Prostate gland (tissue), 2 donors: Measurements from ENCODE around the gene AMOTL2. TPM values are rescaled to one million over a fixed set of nuclear protein-coding genes. Genes with fewer than 3 reads are reported as not detected.

ENCODE experiments used
- DNase-seq: peaks from one replicate; pipeline ENCODE4 v3.0.0-alpha.2; 2019; ENCODE audit warnings: low spot score
- H3K27ac ChIP-seq, 2 donors: fragments of 200-600 bp; sonication (generic); 2 replicates each; pipeline ENCODE4 v1.5.1; 2017 to 2019
- H3K27me3 ChIP-seq: fragments of 200-600 bp; sonication (generic); replicated peaks from 2 replicates; pipeline ENCODE4 v1.5.1; 2019; ENCODE audit not compliant: insufficient read depth
- H3K36me3 ChIP-seq, 2 donors: fragments of 200-600 bp; sonication (generic); 1 replicate in 1 of 2; 2 replicates in 1 of 2; pipeline versions ENCODE4 v1.5.1 to v1.8.1; 2017 to 2019
- H3K4me1 ChIP-seq: fragments of 200-600 bp; sonication (generic); replicated peaks from 2 replicates; pipeline ENCODE4 v1.5.1; 2019
- H3K4me3 ChIP-seq, 2 donors: fragments of 200-600 bp; sonication (generic); 2 replicates each; pipeline ENCODE4 v1.5.1; 2017 to 2019
- H3K9me3 ChIP-seq: fragments of 200-600 bp; sonication (generic); 2 replicates; pipeline ENCODE4 v1.5.1; 2017
- CTCF ChIP-seq, 4 experiments: fragments of 200-600 bp in 2 of 4; fragments of 450-650 bp in 2 of 4; sonication (generic) in 2 of 4; IDR thresholded peaks; 1 replicate in 3 of 4; 2 replicates in 1 of 4; pipeline ENCODE4 v1.5.1; 2016 to 2019; ENCODE audit warnings: antibody characterized with exemption in 4 of 4, mild to moderate bottlenecking in 2 of 4, moderate library complexity in 2 of 4
- POLR2A ChIP-seq: fragments of 450-650 bp; IDR thresholded peaks from one replicate; pipeline ENCODE4 v1.6.1; 2016; ENCODE audit warnings: antibody characterized with exemption, mild to moderate bottlenecking
- POLR2AphosphoS5 ChIP-seq: sonication (generic); formaldehyde crosslinking; IDR thresholded peaks from one replicate; pipeline ENCODE4 v1.6.1; 2017; ENCODE audit warnings: antibody characterized with exemption
- WGBS: methylation state at CpG from one replicate; pipeline ENCODE4 v1.1.5; 2018; 5-methylcytosine and 5-hydroxymethylcytosine counted together
- intact Hi-C: fragments of 100-400 bp; cut with DNase I; formaldehyde crosslinking; loops from one replicate; pipeline ENCODE4 v1.14.2; 2022
- total RNA-seq, 2 donors: library from RNA; depleted of rRNA; stranded (reverse); fragments of >200 nt; gene quantifications; one replicate each; pipeline ENCODE4 v1.1.0, GENCODE V29; 2016

Gene AMOTL2
- total RNA-seq, 2 donors from 2014 or later: 86.1 to 92.8 TPM

GRCh38 chr3:134337071-134337482 lies 37.2 kb downstream of the AMOTL2 start:
- DNase-seq: no peak
- H3K27ac ChIP-seq: no peak overlapping the region
- TF ChIP-seq POLR2AphosphoS5: no peak
- TF ChIP-seq POLR2A: no peak
- no peak for TF ChIP-seq CTCF (IDR thresholded peaks at IDR 0.05)
- H3K4me3 ChIP-seq: no peak overlapping the region
- intact Hi-C loops: no loop called here
- 91% methylated on average over 8 of the region's 8 CpGs for WGBS
- no peaks in the 10 kb centered on the region for H3K36me3 ChIP-seq
- no peaks in the 10 kb centered on the region for H3K4me1 ChIP-seq
- no peaks in the 10 kb centered on the region for H3K9me3 ChIP-seq
- H3K27me3 ChIP-seq: no peaks in the 10 kb centered on the region

- WGBS: 61% methylated on average over 6 of the region's 6 CpGs
- TF ChIP-seq POLR2AphosphoS5 (no peak), POLR2A (no peak), CTCF (IDR thresholded peaks at IDR 0.05) (no peak)
- Histone ChIP-seq H3K4me3 (no peak overlapping the region), H3K9me3 (no peaks in the 10 kb centered on the region), H3K4me1 (no peaks in the 10 kb centered on the region), H3K27ac (no peak overlapping the region), H3K27me3 (no peaks in the 10 kb centered on the region), H3K36me3 (no peaks in the 10 kb centered on the region)
- no peak for DNase-seq
- intact Hi-C loops: no loop called here
Measured at GRCh38 chr3:134336587-134336986, 37.7 kb downstream of the AMOTL2 start.

GRCh38 chr3:134334901-134335280 lies 39.4 kb downstream of the AMOTL2 start:
- intact Hi-C loops: loop anchor here (2.0 kb wide), 1 partner anchor 20 kb away; no protein-coding TSS in a partner anchor
- Histone ChIP-seq H3K27me3 (no peaks in the 10 kb centered on the region), H3K4me3 (no peak overlapping the region), H3K36me3 (no peaks in the 10 kb centered on the region), H3K27ac (peak overlapping the region; percentile 3 to 68), H3K4me1 (no peaks in the 10 kb centered on the region), H3K9me3 (no peaks in the 10 kb centered on the region)
- DNase-seq: no peak
- 40% methylated on average over 2 of the region's 2 CpGs for WGBS
- no peak for TF ChIP-seq CTCF (IDR thresholded peaks at IDR 0.05)
- no peak for TF ChIP-seq POLR2AphosphoS5
- no peak for TF ChIP-seq POLR2A

- no peaks in the 10 kb centered on the region for H3K9me3 ChIP-seq
- H3K4me3 ChIP-seq: no peak overlapping the region
- DNase-seq: no peak
- intact Hi-C loops: loop anchor here (2.0 kb wide), 1 partner anchor 20 kb away; no protein-coding TSS in a partner anchor
- peak overlapping the region; percentile 64 to 68 for H3K27ac ChIP-seq
- WGBS: 50% methylated on average over 3 of the region's 3 CpGs
- H3K4me1 ChIP-seq: no peaks in the 10 kb centered on the region
- no peaks in the 10 kb centered on the region for H3K36me3 ChIP-seq
- H3K27me3 ChIP-seq: no peaks in the 10 kb centered on the region
- TF ChIP-seq POLR2A: no peak
- TF ChIP-seq CTCF (IDR thresholded peaks at IDR 0.05): no peak
- peak; percentile 15 for TF ChIP-seq POLR2AphosphoS5
Measured at GRCh38 chr3:134334231-134334900, 39.9 kb downstream of the AMOTL2 start.
